ENCODE results near the gene HOGA1. TPM values are rescaled to one million over a fixed set of nuclear protein-coding genes. Genes with fewer than 3 reads are reported as not detected.

HOGA1 gene
- total RNA-seq, 2 donors from 2014 or later = 1.0 to 2.7 TPM

- Histone ChIP-seq H3K9me3 (no peaks in the 10 kb centered on the region), H3K27me3 (replicated peaks; ENCODE audit: insufficient read depth) (no peaks in the 10 kb centered on the region), H3K27ac (peak overlapping the region in 1 of 2 donors; percentile 76), H3K4me3 (no peak overlapping the region), H3K4me1 (replicated peaks) (no peaks in the 10 kb centered on the region), H3K36me3 (no peaks in the 10 kb centered on the region)
- TF ChIP-seq CTCF (IDR thresholded peaks at IDR 0.05) (no peak), POLR2AphosphoS5 (IDR thresholded peaks at IDR 0.05) (no peak), POLR2A (IDR thresholded peaks at IDR 0.05) (no peak)
- intact Hi-C loops (cut with DNase I) = no loop called here
- no peak for DNase-seq (ENCODE audit: low spot score)
- WGBS = 80% methylated on average over 13 of the region's 13 CpGs
Measured at GRCh38 chr10:97548828-97549455, 35.2 kb upstream of the HOGA1 start.

DNA sequence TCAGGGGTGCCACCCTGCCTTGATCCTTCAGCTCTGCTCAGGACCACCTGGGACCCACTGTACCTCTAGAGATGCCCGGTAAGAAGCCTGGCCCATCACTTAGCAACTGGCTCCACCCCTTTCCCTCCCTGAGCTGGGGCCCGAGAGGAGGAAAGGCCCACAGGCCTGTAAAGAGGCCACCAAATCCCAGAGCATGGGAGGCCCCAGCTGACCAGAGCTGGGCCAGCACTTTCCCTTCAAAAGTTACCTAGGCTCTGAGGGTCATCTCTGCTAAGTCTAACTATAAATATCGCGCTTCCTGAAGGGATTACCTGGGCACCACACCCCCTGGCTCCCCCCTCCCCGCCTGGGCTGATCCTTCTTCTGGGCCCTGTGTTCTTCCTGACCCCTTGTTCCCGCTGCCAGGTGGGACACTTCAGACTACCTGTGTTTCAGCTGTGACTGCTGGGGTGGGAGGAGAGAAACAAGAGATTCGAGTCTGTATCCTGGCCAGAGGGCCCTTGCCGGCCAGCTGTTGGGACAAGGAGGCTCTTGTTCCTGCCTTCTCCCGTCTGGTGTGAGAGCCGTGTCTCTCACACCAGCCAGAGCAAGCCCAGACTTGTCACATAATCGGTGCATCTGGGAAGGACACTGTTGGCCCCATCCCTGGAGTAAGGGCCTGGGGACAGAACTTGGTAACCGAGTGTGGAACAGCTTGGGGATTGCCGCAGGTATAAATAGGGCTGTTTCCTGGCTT is 34.4 kb upstream of the HOGA1 start:
- TF ChIP-seq CTCF (IDR thresholded peaks at IDR 0.05) (no peak), POLR2AphosphoS5 (IDR thresholded peaks at IDR 0.05) (peak; percentile 22)
- 24% methylated on average over 13 of the region's 13 CpGs for WGBS
- DNase-seq (ENCODE audit: low spot score) = peak; percentile 57

GRCh38 chr10:97550336-97551149 is 33.6 kb upstream of the HOGA1 start:
- no peaks in the 10 kb centered on the region for H3K36me3 ChIP-seq
- peak overlapping the region; percentile 24 to 76 for H3K27ac ChIP-seq
- H3K9me3 ChIP-seq = no peaks in the 10 kb centered on the region
- H3K4me1 ChIP-seq (replicated peaks) = no peaks in the 10 kb centered on the region
- intact Hi-C loops (cut with DNase I) = no loop called here
- 80% methylated on average over 10 of the region's 10 CpGs for WGBS
- TF ChIP-seq POLR2A (IDR thresholded peaks at IDR 0.05) = no peak
- TF ChIP-seq POLR2AphosphoS5 (IDR thresholded peaks at IDR 0.05) = no peak
- TF ChIP-seq CTCF (IDR thresholded peaks at IDR 0.05) = no peak
- H3K4me3 ChIP-seq = no peak overlapping the region
- no peaks in the 10 kb centered on the region for H3K27me3 ChIP-seq (replicated peaks; ENCODE audit: insufficient read depth)
- no peak for DNase-seq (ENCODE audit: low spot score)

More for the DNA sequence above, 34.4 kb upstream of the HOGA1 start:
- H3K4me3 ChIP-seq = no peak overlapping the region
- no peaks in the 10 kb centered on the region for H3K9me3 ChIP-seq
- H3K27ac ChIP-seq = peak overlapping the region; percentile 24 to 76
- intact Hi-C loops (cut with DNase I) = no loop called here
- H3K36me3 ChIP-seq = no peaks in the 10 kb centered on the region
- H3K4me1 ChIP-seq (replicated peaks) = no peaks in the 10 kb centered on the region
- no peaks in the 10 kb centered on the region for H3K27me3 ChIP-seq (replicated peaks; ENCODE audit: insufficient read depth)

DNA sequence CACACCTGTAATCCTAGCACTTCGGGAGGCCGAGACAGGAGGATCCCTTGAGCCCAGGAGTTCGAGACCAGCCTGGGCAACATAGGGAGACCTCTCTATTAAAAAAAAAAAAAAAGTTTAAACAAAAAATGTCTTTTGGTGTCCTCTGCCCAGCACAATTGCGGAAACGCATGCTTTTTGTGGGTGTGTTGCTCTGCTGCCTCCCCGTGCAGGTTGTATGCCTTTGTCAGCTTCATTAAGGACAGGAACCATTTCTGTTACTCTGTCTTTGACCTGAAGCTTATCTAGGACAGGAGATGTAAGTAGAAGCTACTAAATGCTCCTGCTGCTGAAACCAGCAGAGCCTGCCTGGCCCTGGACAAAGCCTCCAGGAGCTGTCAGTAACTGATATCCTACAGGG is 32.9 kb upstream of the HOGA1 start:
- Histone ChIP-seq H3K4me1 (replicated peaks) (no peaks in the 10 kb centered on the region), H3K9me3 (no peaks in the 10 kb centered on the region), H3K4me3 (no peak overlapping the region), H3K36me3 (no peaks in the 10 kb centered on the region), H3K27me3 (replicated peaks; ENCODE audit: insufficient read depth) (no peaks in the 10 kb centered on the region), H3K27ac (no peak overlapping the region)
- no peak for TF ChIP-seq POLR2AphosphoS5 (IDR thresholded peaks at IDR 0.05)
- no peak for TF ChIP-seq CTCF (IDR thresholded peaks at IDR 0.05)
- TF ChIP-seq POLR2A (IDR thresholded peaks at IDR 0.05) = no peak
- DNase-seq (ENCODE audit: low spot score) = no peak
- 92% methylated on average over 6 of the region's 6 CpGs for whole genome bisulfite sequencing
- intact Hi-C loops (cut with DNase I) = no loop called here
